Activated CD4-positive, alpha-beta memory T cell treated with anti-CD3 and anti-CD28 coated beads, Interleukin-2, amount 10 ng/mL, durations not matched to agents 7 days and 5 days (primary cell): ENCODE results near the gene FSTL4. TPM values are rescaled to one million over a fixed set of nuclear protein-coding genes. Genes with fewer than 3 reads are reported as not detected.

Experiments
- CTCF ChIA-PET: fragments of 350-600 bp; sonication (Branson Sonifier 250); formaldehyde crosslinking; loops from one replicate; lab custom pipeline; 2021; ENCODE audit warnings: antibody characterized with exemption, inconsistent platforms; lab: Charles Lee
- POLR2A ChIA-PET: fragments of 350-600 bp; sonication (Branson Sonifier 250); formaldehyde crosslinking; loops from one replicate; lab custom pipeline; 2021; ENCODE audit warnings: antibody characterized with exemption; lab: Charles Lee
- DNase-seq: peaks from one replicate; pipeline ENCODE4 v3.0.0-alpha.2; 2020
- H3K27ac Mint-ChIP-seq: one replicate; pipeline ENCODE4 v1.8.0; 2021; ENCODE audit warnings: mild to moderate bottlenecking, mixed read lengths
- H3K27me3 Mint-ChIP-seq: one replicate; pipeline ENCODE4 v1.8.0; 2021; ENCODE audit warnings: mixed read lengths
- H3K36me3 Mint-ChIP-seq: one replicate; pipeline ENCODE4 v1.8.0; 2021; ENCODE audit warnings: low read depth, mixed read lengths
- H3K4me1 Mint-ChIP-seq: one replicate; pipeline ENCODE4 v1.8.0; 2021; ENCODE audit warnings: mixed read lengths
- H3K4me3 Mint-ChIP-seq: one replicate; pipeline ENCODE4 v1.8.0; 2021; ENCODE audit warnings: mild to moderate bottlenecking, mixed read lengths
- H3K9me3 Mint-ChIP-seq: one replicate; pipeline ENCODE4 v1.8.0; 2021; ENCODE audit warnings: mixed read lengths
- total RNA-seq, 2 experiments: library from RNA; stranded (reverse); gene quantifications; one replicate each; pipeline ENCODE4 v1.2.3, GENCODE V29; 2021

FSTL4 gene
- total RNA-seq, 2 experiments from 2014 or later = not detected

DNA sequence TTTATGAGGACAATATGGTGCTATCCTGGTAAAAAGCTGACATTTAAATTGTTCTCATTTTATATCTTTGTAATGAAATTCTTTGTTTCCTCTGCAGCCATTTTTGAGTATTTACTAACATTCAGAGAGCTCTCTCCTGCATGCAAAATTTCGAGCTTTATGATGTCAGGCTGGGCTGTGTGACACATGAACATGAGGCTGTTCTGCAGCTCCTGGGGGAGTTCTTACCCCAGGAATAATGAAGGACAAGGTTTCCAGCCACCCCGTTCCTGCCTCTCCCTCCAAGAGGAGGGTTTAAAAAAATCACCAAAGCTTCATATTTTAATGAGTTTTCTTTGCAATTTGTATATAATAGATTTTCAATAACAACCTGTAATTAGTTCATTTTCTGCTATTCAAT is 308.2 kb downstream of the FSTL4 start:
- ChIA-PET POLR2A (no interaction called here), CTCF (interaction anchor here (1.0 kb wide), 1 partner anchor 8 kb away, joined by 3 read pairs; no protein-coding TSS in a partner anchor)
- no peak overlapping the region for H3K4me3 Mint-ChIP-seq
- DNase-seq = no peak
- no peaks in the 10 kb centered on the region for H3K36me3 Mint-ChIP-seq
- no peaks in the 10 kb centered on the region for H3K27me3 Mint-ChIP-seq
- no peak overlapping the region for H3K27ac Mint-ChIP-seq
- no peaks in the 10 kb centered on the region for H3K9me3 Mint-ChIP-seq
- no peaks in the 10 kb centered on the region for H3K4me1 Mint-ChIP-seq

DNA sequence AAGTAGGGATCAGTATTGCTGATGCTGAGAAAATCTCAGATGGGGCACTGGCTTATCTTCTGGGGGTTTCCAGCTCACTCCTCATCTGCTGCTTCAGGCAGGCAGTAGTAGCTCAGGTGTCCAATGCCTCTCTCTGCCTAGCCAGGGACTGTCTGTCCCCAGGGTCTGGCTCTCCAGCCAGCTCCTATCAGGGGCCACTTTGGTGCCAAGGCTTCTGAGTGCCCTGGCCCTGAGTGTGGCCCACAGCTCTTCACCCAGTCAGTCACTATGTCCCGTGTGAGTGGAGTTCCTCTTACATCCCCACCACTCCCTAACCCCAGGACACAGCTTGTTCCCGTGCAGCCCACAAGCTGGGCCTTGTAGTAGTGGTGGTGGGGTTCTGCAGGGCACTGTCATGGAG is 309.0 kb downstream of the FSTL4 start:
- POLR2A ChIA-PET = no interaction called here
- no peaks in the 10 kb centered on the region for H3K9me3 Mint-ChIP-seq
- CTCF ChIA-PET = interaction anchor here (1.0 kb wide), 1 partner anchor 9 kb away, joined by 3 read pairs; no protein-coding TSS in a partner anchor
- H3K36me3 Mint-ChIP-seq = no peaks in the 10 kb centered on the region
- no peaks in the 10 kb centered on the region for H3K4me1 Mint-ChIP-seq
- no peak overlapping the region for H3K27ac Mint-ChIP-seq
- H3K27me3 Mint-ChIP-seq = no peaks in the 10 kb centered on the region
- DNase-seq = no peak
- H3K4me3 Mint-ChIP-seq = no peak overlapping the region

DNA sequence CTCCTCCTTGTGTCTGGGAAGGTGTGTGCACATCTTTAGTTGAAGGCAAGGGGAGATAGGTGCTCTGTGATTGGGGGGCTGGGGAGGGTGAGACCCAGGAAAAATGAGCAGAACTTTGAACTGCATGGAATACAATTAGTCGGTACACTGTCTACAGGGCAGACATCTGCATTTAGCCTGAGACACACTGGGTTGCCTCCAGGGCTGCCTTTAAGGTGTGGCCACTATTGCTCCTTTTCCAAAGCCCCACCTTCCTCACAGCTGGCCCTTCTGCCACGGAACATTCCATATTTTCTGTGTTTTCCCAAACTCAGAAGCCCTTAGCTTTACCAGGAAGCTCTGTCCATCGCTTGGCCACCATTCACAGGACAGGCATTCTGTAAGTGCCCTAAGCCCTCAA is 312.6 kb downstream of the FSTL4 start:
- ChIA-PET POLR2A (no interaction called here), CTCF (no interaction called here)
- no peaks in the 10 kb centered on the region for H3K36me3 Mint-ChIP-seq
- no peaks in the 10 kb centered on the region for H3K27me3 Mint-ChIP-seq
- no peak for DNase-seq
- H3K4me1 Mint-ChIP-seq = no peaks in the 10 kb centered on the region
- H3K9me3 Mint-ChIP-seq = no peaks in the 10 kb centered on the region
- H3K27ac Mint-ChIP-seq = no peak overlapping the region
- no peak overlapping the region for H3K4me3 Mint-ChIP-seq

DNA sequence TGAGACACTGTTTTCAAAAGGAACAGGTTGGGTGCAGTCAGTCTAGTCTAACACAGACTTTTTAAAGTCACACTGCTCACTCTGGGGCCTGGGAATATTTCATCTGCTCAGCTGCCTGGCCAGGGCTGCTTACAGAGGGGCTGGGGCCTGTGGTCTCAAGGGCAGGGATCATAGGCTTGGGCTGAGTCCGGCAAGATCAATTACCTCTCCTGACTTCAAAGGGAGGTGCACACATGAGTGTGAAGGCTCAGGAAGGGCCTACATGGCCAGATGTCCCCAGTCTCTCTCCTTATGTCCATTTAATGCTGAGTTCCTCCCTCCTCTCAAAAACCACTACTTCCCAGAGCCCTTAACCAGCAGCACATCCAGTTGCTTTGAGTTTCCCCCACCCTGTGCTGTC is 313.3 kb downstream of the FSTL4 start:
- Mint-ChIP-seq H3K4me3 (no peak overlapping the region), H3K27me3 (no peaks in the 10 kb centered on the region), H3K27ac (no peak overlapping the region), H3K36me3 (no peaks in the 10 kb centered on the region), H3K4me1 (no peaks in the 10 kb centered on the region), H3K9me3 (no peaks in the 10 kb centered on the region)
- ChIA-PET CTCF (no interaction called here), POLR2A (no interaction called here)
- no peak for DNase-seq

DNA sequence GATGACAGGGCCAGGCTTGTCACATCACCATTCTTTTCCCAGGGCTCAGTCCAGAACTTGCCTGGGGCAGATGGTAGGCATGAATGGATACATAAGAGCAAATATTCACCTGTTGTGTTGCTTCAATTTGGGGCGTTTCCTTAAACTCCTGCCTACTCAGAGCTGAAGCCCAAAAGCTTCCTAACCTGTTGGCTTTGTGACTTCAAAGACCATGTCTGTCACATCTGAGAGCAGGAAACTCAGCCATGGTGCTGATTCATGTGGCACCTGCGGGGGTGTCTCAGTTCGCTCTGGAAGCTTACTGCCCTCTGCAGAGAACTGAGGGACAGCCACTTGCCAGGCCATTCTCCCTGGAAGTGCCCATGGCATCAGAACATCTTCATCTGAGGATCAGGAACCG is 313.9 kb downstream of the FSTL4 start:
- no peak for DNase-seq
- Mint-ChIP-seq H3K4me3 (no peak overlapping the region), H3K36me3 (no peaks in the 10 kb centered on the region), H3K27ac (no peak overlapping the region), H3K27me3 (no peaks in the 10 kb centered on the region), H3K4me1 (no peaks in the 10 kb centered on the region), H3K9me3 (no peaks in the 10 kb centered on the region)
- ChIA-PET CTCF (no interaction called here), POLR2A (no interaction called here)

DNA sequence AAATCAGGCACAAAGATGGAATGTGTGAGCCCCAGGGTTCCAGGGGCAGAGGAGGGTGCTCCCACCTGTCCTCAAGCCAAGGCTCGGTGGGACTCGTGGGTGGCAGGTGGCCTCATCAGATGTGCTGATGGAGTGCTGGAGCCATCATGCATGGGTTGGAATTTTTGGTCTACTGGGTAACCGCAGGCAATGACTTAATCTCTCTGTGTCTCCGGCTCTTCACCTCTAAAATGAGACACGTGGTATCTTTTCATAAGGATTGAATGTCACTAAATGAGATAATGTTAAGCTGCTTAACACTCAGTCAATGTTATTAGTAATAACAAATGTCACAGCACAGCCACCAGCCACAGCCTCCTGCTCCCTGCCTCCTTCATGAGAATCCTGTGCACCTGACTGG is 315.0 kb downstream of the FSTL4 start:
- Mint-ChIP-seq H3K4me3 (no peak overlapping the region), H3K27ac (no peak overlapping the region), H3K9me3 (no peaks in the 10 kb centered on the region), H3K27me3 (no peaks in the 10 kb centered on the region), H3K4me1 (no peaks in the 10 kb centered on the region), H3K36me3 (no peaks in the 10 kb centered on the region)
- POLR2A ChIA-PET = no interaction called here
- CTCF ChIA-PET = no interaction called here
- no peak for DNase-seq

DNA sequence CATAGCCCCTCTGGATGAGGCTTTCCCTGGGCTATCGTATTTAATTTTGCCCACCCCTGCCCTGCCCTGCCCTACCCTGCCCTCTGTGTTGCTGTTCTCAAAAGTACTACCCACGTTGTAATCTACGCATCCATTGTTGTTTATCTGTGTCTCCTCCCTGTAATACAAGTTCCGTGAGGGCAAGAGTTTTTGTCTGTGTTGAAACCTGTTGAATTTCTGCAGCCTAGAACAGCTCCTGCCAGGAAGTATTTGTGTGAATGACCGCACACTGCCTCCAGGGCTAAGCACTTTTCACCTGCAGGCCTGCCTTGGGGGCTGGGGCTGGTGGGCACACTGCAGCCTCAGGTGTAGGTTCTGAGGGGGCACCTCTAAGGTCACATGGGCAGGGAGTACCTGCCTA is 315.7 kb downstream of the FSTL4 start:
- POLR2A ChIA-PET = no interaction called here

DNA sequence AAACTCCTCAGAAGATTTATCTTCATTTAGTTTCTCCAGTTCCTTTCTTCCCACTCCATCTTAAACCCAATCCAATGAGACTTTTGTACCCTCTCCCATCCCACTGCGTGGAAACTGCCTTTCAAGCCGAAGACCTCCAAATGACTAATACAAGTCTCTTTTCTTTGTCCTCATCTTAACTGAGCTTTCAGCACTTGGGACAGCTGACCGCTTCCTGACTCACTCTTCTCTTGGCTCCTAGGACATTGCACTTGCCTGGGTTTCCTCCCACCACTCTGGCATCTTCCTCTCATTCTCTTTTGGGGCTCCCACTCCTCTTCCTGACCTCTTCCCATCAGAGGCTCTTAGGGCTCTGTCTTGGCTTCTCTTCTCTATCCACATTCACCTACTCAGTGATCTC is 316.8 kb downstream of the FSTL4 start:
- POLR2A ChIA-PET = no interaction called here
- Mint-ChIP-seq H3K27me3 (no peaks in the 10 kb centered on the region), H3K27ac (no peak overlapping the region), H3K4me3 (no peak overlapping the region), H3K36me3 (no peaks in the 10 kb centered on the region), H3K9me3 (no peaks in the 10 kb centered on the region), H3K4me1 (no peaks in the 10 kb centered on the region)
- no peak for DNase-seq
- CTCF ChIA-PET = no interaction called here

More for the DNA sequence above, 315.7 kb downstream of the FSTL4 start:
- CTCF ChIA-PET = no interaction called here
- Mint-ChIP-seq H3K4me3 (no peak overlapping the region), H3K27ac (no peak overlapping the region), H3K27me3 (no peaks in the 10 kb centered on the region), H3K4me1 (no peaks in the 10 kb centered on the region), H3K9me3 (no peaks in the 10 kb centered on the region), H3K36me3 (no peaks in the 10 kb centered on the region)
- no peak for DNase-seq

DNA sequence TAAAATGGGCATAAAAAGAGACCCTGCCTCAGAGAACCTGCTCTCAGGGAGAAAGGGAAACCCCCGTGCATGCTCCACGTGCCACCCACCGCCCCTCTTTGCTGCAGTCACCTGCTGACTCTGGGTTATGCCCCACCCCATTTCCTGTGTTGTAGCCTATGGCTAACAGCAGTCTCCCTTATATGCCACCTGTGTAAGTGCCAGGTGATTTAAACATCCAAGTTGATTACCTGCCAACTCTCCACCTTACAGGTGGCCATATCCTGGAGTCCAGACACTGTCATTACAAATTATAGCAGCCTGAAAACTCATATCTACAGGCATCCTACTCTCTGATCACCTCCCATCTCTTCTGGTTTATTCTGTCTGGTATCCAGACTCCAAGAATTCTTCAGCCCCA is 318.0 kb downstream of the FSTL4 start:
- DNase-seq = no peak
- no peaks in the 10 kb centered on the region for H3K27me3 Mint-ChIP-seq
- H3K27ac Mint-ChIP-seq = no peak overlapping the region
- ChIA-PET POLR2A (no interaction called here), CTCF (no interaction called here)
- H3K36me3 Mint-ChIP-seq = no peaks in the 10 kb centered on the region
- H3K9me3 Mint-ChIP-seq = no peaks in the 10 kb centered on the region
- no peak overlapping the region for H3K4me3 Mint-ChIP-seq
- no peaks in the 10 kb centered on the region for H3K4me1 Mint-ChIP-seq

DNA sequence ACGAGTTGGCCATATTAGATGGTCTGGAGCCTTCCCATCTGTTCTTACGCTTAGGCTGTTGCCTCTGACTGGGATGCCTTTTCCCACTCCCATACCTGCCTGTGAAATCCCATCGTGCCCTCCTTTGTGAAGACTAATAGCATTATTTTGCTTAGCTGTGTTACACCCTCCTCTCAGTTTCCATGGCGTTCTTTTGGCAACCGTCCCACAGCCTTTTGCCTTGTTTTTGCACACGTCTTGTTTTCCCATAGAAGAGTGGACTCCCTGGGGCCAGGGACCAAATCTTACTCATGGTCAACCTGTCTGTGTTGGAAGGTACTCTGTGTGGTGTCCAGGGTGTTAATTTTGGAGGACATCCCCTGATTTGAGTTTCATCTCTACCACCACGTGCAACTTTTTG is 318.4 kb downstream of the FSTL4 start:
- no peak for DNase-seq
- H3K27ac Mint-ChIP-seq = no peak overlapping the region
- H3K9me3 Mint-ChIP-seq = no peaks in the 10 kb centered on the region
- H3K36me3 Mint-ChIP-seq = no peaks in the 10 kb centered on the region
- H3K27me3 Mint-ChIP-seq = no peaks in the 10 kb centered on the region
- POLR2A ChIA-PET = no interaction called here
- CTCF ChIA-PET = no interaction called here
- H3K4me3 Mint-ChIP-seq = no peak overlapping the region
- no peaks in the 10 kb centered on the region for H3K4me1 Mint-ChIP-seq

DNA sequence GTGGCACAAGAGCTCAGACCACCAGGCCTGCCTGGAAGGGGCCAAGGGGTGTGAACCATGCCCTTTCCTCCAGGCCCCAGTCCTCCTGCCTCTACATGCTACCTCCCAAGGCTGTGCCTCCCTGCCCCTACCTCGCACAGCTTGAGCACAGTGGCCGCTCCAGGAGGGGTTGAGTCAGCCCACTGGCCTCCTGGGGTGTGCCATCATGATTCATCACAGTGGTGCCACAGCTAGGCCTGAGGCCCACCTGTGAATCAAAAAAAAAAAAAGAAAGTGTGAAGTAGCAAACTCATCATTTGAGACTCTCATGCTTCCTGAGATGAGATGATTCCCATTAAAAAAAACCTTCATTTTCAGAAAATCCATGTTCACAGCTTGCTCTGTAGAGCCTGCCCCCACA is 320.0 kb downstream of the FSTL4 start:
- POLR2A ChIA-PET = no interaction called here
- CTCF ChIA-PET = no interaction called here
- no peaks in the 10 kb centered on the region for H3K36me3 Mint-ChIP-seq

DNA sequence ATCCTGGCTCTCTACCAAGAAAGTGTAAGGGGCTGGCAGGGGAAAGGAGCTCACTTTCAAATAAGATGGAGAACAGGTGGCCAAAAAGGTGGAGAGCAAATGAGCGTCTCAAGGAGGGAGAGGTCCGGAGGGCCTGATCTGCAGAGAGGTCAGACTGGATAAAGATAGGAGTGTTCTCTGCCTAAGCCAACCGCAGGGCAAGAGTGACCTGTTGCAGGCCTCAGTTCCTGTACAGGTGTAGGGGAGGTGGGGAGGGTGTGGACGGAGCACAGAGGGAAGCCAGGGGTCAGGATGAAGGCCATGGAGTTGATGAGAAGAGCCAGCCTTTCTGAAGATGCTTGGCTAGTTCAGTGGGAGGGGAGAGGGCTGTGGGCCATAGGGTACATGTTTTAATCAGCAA is 320.8 kb downstream of the FSTL4 start:
- Mint-ChIP-seq H3K36me3 (no peaks in the 10 kb centered on the region), H3K27ac (no peak overlapping the region), H3K9me3 (no peaks in the 10 kb centered on the region), H3K4me1 (no peaks in the 10 kb centered on the region), H3K4me3 (no peak overlapping the region), H3K27me3 (no peaks in the 10 kb centered on the region)
- DNase-seq = no peak
- CTCF ChIA-PET = no interaction called here
- POLR2A ChIA-PET = no interaction called here

More for the DNA sequence above, 320.0 kb downstream of the FSTL4 start:
- no peaks in the 10 kb centered on the region for H3K27me3 Mint-ChIP-seq
- no peak overlapping the region for H3K4me3 Mint-ChIP-seq
- H3K9me3 Mint-ChIP-seq = no peaks in the 10 kb centered on the region
- no peak overlapping the region for H3K27ac Mint-ChIP-seq
- H3K4me1 Mint-ChIP-seq = no peaks in the 10 kb centered on the region
- DNase-seq = no peak

DNA sequence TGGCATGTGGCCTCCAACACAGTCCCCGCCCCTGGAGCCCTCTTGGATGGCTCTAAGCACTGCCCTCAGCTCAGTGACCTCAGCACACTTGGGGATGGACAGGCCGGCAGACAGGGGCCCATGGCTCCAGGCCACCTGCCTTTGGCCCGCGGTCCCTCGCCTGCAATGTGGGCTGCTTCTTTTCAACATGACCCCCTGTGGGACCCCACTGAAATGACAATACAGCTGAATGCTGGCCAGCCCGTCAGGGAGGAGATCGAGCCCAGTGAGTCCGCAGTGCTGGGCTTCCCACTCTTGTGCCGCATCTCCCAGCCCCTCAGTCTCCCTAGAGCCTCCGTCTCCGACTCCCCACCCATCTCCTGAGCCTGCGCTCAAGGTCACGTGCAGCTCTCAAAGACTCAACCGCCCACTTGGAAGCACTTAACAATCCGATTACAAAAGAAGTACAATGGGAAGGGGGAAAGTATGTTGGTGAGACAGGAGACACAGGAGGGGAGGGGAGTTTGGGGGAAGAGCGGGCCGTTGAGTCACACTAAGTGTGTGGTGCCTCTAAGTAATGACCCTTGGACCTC is 321.6 kb downstream of the FSTL4 start:
- CTCF ChIA-PET = no interaction called here
- Mint-ChIP-seq H3K27me3 (no peaks in the 10 kb centered on the region), H3K9me3 (no peaks in the 10 kb centered on the region), H3K4me3 (no peak overlapping the region), H3K36me3 (no peaks in the 10 kb centered on the region), H3K27ac (no peak overlapping the region), H3K4me1 (no peaks in the 10 kb centered on the region)
- POLR2A ChIA-PET = no interaction called here
- DNase-seq = no peak

DNA sequence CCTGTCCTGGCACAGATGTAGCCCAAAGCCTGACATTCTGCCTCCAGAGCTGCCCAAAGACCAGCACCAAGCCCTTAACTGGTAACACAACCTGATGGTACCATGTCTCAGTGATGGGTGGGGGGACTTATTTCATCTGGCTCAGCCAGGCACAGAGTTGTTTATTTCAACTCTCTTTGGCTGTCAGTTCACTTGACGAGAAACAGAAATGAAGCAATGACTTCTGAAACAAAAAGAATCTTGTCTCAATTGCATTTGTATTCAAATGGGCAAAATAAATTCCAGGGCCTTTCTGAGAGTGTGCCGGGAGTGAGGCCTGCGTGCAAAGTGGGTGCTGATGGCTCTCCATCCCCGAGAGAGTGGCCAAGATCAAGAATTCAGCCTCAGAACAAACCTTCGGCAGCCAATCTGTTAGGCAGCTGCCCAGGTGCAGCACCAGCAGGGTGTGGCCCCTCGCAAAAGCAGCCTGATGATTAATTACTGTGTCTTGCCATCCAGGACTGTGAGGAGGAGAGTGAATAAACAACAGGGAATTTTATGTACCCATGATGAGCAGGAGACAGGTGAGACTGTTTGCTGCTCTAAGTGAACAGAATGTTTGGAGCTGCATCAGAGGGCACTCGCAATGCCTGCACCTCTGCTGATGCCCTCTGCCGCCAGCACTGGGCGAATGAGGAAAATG is 322.5 kb downstream of the FSTL4 start:
- Mint-ChIP-seq H3K27ac (no peak overlapping the region), H3K36me3 (no peaks in the 10 kb centered on the region), H3K4me1 (no peaks in the 10 kb centered on the region), H3K4me3 (no peak overlapping the region), H3K9me3 (no peaks in the 10 kb centered on the region), H3K27me3 (no peaks in the 10 kb centered on the region)
- ChIA-PET POLR2A (no interaction called here), CTCF (no interaction called here)
- DNase-seq = no peak
